ENCODE results near the gene C19orf18. TPM values are rescaled to one million over a fixed set of nuclear protein-coding genes. Genes with fewer than 3 reads are reported as not detected.

C19orf18 gene
- total and polyA plus RNA-seq, 2 of the 4 experiments (the other 2 are of a cell fraction) = 0.15 TPM; not detected in 1

GRCh38 chr19:58020129-58020528, 45.8 kb upstream of the C19orf18 start:
- no peak overlapping the region for H3K23ac ChIP-seq (ENCODE audit: low read depth, low read length)
- no peaks in the 10 kb centered on the region for H4K20me1 ChIP-seq (ENCODE audit: insufficient read depth, low read length)
- intact Hi-C loops (cut with micrococcal nuclease) = no loop called here
- no peak overlapping the region for H2BK20ac ChIP-seq (ENCODE audit: low read depth, low read length)
- no peak overlapping the region for H4K91ac ChIP-seq (ENCODE audit: insufficient read depth, low read depth, low read length)
- no peak for TF ChIP-seq FOS (IDR thresholded peaks at IDR 0.05; ENCODE audit: low read depth, low read length)
- TF ChIP-seq NFE2L2 (IDR thresholded peaks at IDR 0.05; ENCODE audit: low read depth, low read length) = no peak
- TF ChIP-seq RAD21 (IDR thresholded peaks at IDR 0.05; ENCODE audit: low read length) = no peak
- TF ChIP-seq BHLHE40 (IDR thresholded peaks at IDR 0.05; ENCODE audit: low read depth, low read length) = no peak
- TF ChIP-seq USF2 (IDR thresholded peaks at IDR 0.05; ENCODE audit: low read depth, low read length) = no peak
- TF ChIP-seq, protein P1, sequence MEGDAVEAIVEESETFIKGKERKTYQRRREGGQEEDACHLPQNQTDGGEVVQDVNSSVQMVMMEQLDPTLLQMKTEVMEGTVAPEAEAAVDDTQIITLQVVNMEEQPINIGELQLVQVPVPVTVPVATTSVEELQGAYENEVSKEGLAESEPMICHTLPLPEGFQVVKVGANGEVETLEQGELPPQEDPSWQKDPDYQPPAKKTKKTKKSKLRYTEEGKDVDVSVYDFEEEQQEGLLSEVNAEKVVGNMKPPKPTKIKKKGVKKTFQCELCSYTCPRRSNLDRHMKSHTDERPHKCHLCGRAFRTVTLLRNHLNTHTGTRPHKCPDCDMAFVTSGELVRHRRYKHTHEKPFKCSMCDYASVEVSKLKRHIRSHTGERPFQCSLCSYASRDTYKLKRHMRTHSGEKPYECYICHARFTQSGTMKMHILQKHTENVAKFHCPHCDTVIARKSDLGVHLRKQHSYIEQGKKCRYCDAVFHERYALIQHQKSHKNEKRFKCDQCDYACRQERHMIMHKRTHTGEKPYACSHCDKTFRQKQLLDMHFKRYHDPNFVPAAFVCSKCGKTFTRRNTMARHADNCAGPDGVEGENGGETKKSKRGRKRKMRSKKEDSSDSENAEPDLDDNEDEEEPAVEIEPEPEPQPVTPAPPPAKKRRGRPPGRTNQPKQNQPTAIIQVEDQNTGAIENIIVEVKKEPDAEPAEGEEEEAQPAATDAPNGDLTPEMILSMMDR (conservative IDR thresholded peaks at IDR 0.05; ENCODE audit: low read depth, low read length) = no peak
- no peak overlapping the region for H3K18ac ChIP-seq (ENCODE audit: low read depth, low read length)
- H3K9me1 ChIP-seq (ENCODE audit: insufficient read depth, low read length) = no peaks in the 10 kb centered on the region
- no peak overlapping the region for H3K9ac ChIP-seq (ENCODE audit: low read depth, low read length)
- ChIA-PET CTCF (no interaction called here), POLR2A (ENCODE audit: unreplicated experiment) (no interaction called here)
- H2BK120ac ChIP-seq (ENCODE audit: low read depth, low read length) = no peak overlapping the region
- peaks cover 39% of the 10 kb centered on the region for H3K9me3 ChIP-seq (ENCODE audit: control insufficient read depth, insufficient read depth, low read length)
- H3K4me3 ChIP-seq (ENCODE audit: insufficient read depth, low read depth, low read length) = no peak overlapping the region
- no peak overlapping the region for H3K4me2 ChIP-seq (ENCODE audit: low read depth, low read length)
- no peak overlapping the region for H3K14ac ChIP-seq (replicated peaks; ENCODE audit: low read depth, low read length)
- no peak overlapping the region for H2AFZ ChIP-seq (replicated peaks; ENCODE audit: low read length, poor library complexity)
- no peak overlapping the region for H4K8ac ChIP-seq (ENCODE audit: low read depth in 2 of 2, low read length in 2 of 2)
- H3K56ac ChIP-seq (ENCODE audit: extremely low read depth, insufficient read depth, low read length) = no peak overlapping the region
- H4K5ac ChIP-seq (ENCODE audit: low read depth, low read length) = no peak overlapping the region
- ATAC-seq (ENCODE audit: low read depth) (no peak), DNase-seq (no peak)
- no TSS peak for BruUV-seq (replicated peaks)
- H2BK5ac ChIP-seq (ENCODE audit: low read depth, low read length, poor library complexity, severe bottlenecking) = no peak overlapping the region
- H3K36me3 ChIP-seq (ENCODE audit: control insufficient read depth, insufficient read depth, low read length) = no peaks in the 10 kb centered on the region
- no peak overlapping the region for H2AK9ac ChIP-seq (replicated peaks; ENCODE audit: low read depth, low read length, poor library complexity)
- no peak overlapping the region for H3K4ac ChIP-seq (ENCODE audit: low read depth, low read length)
- dilution Hi-C loops (cut with HindIII; ENCODE audit: low sequenced_read_pairs, unreplicated experiment) = no loop called here
- H2BK15ac ChIP-seq (ENCODE audit: low read depth, low read length) = no peak overlapping the region
- no peak overlapping the region for H3K27ac ChIP-seq (ENCODE audit: insufficient read depth, low read length)
- H3K4me1 ChIP-seq (ENCODE audit: control insufficient read depth, insufficient read depth, low read length) = no peaks in the 10 kb centered on the region
- no peak overlapping the region for H2AK5ac ChIP-seq (ENCODE audit: low read depth, low read length)
- no peaks in the 10 kb centered on the region for H3K79me1 ChIP-seq (ENCODE audit: low read depth in 1 of 2, low read length in 2 of 2)
- in situ Hi-C loops (cut with MboI; ENCODE audit: low sequenced_read_pairs) = no loop called here
- H3K27me3 ChIP-seq (ENCODE audit: control insufficient read depth, insufficient read depth, low read length) = no peaks in the 10 kb centered on the region
- 64% methylated on average over 4 of the region's 7 CpGs; no CpG with 5 or more reads in 1 of the 2 experiments for WGBS, 2 experiments (ENCODE audit: extremely low coverage in 2 of 2, insufficient read length in 1 of 2)

Measured in IMR-90 (cell line).